NCI-H146 treated with DMSO at 0.1 percent for 48 hours (cell line): ENCODE data around the gene TDRD7.
"Not testable (repeated sequence)": the region's sequence is repeated elsewhere in the genome, so short reads cannot be mapped to it uniquely, and the experiment has no call there.

Source experiments
- DNase-seq: peaks from one replicate; lab custom pipeline; 2025; ENCODE audit not compliant: unreplicated experiment; lab: John Stamatoyannopoulos, UW

The TDRD7 gene

DNA sequence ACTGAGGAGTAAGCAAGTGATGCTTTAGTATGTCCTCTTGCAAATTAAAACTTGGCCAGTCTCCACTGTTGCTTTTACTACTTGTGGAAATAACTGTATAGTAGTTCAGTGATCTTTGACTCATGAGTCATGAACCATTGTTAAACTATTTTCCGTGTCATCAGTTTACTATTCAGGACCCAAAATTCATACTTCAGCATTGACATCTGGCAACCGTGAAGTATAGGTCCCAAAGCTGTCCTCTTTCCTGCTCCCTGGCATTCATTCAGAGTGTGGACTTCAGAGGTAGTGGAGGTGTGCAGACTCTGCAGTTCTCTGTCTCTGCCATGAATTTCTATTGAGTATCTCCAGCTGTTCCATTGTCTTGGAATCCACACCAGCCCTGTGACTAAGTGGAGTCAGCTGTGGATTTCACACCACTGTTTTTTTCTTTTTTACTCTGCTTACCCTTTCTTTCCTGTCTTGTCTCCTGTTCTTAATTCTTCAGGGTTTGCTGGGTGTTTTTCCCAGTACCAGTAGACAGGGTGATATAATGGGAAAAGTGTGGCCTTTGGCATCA lies 7.5 kb downstream of the TDRD7 start:
- DNase-seq, result no peak

GRCh38 chr9:97425336-97425972 lies 13.6 kb downstream of the TDRD7 start:
- DNase-seq, result no peak

DNA sequence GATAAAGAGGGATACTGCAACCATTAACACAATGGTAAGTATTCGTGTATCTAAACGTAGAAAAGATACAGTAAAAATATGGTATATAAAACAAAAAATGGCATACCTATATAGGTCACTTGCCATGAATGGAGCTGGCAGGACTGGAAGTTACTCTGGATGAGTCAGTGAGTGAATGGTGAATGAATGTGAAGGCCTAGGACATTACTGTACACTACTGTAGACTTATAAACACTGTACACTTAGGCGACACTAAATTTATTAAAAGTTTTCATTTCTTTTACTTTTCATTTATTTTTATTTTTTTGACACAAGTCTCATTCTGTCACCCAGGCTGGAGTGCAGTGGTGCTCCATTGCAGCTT lies 14.1 kb downstream of the TDRD7 start:
- no peak for DNase-seq

GRCh38 chr9:97427885-97428284 lies 16.0 kb downstream of the TDRD7 start:
- DNase-seq, result no peak

DNA sequence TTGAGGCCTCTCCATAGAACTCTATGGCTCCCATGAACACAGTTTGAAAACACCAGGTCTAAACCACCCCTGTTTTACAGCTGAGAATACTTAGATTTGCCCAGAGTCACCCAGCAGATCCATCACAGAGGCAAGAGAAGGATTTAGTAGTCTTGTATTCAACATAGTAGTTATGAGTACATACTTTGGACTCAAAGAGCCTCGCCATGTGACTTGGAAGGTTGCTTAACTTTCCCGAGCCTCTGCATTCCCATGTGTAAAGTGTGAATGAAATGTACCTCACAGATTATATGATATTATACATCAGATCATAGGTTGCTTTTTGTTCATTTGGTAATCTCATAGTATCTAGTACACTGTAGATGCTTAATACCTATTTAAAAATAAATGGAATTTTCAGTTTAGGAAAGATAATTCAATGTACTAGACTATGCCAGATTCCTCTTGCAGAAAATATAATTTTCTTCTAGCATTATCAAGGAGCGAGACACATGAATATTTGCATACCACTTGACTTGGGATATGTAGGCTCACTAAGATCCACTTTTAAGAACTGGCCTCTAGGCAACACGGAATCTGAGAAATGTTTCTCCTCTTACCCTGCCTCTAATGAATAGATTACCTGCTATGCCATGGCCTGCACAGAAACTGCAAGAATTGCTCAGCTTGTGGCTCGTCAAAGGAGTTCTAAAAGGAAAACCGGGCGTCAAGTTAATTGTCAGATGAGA lies 18.6 kb downstream of the TDRD7 start:
- no peak for DNase-seq

DNA sequence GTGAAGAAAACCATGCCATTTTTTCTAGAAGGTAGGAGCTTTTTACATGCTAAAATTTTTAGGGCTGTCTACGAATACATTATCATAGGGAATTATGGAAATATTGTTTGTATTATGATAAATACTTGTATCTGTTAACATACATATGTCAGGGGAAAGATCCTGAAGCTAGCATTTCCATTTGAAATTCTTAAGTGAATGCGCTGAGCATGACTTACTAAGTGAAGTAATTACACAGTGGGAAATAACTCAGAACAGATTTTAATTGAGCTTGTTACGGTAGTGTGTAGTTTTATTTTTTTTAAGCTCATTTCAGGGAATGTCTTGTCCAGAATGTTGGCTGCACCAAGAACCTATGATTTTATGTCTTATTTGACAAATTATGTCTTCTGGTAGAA lies 19.1 kb downstream of the TDRD7 start:
- no peak for DNase-seq

GRCh38 chr9:97431549-97432143 lies 19.8 kb downstream of the TDRD7 start:
- no peak for DNase-seq

DNA sequence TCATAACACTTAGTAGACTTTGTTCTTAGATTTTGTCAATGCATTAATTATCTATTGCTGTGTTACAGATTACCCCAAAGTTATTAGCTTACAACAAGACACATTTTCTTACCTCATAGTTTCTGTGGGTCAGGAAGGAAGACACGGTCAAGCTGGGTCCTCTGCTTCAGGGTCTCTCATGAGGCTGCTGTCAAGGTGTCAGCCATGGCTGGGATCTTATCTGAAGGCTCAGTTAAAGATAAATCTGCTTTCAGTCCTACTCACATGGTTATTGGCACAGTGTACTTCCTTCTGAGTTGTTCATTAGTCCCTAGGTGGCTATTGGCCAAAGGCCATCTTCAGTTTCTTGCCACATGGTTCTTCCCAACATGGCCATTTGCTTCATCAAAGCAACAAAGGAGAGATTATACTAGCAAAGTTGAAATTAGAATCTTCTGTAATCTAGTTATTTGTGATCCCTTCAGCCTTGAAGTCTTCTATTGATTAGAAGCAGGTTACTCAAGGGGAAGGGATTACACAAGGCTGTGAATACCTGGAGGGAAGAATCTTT lies 25.2 kb downstream of the TDRD7 start:
- DNase-seq, result no peak

- no peak for DNase-seq
These were observed 26.4 kb downstream of the TDRD7 start for GRCh38 chr9:97438257-97438656.

- no peak for DNase-seq
These were observed 26.8 kb downstream of the TDRD7 start for GRCh38 chr9:97438666-97439065.

DNA sequence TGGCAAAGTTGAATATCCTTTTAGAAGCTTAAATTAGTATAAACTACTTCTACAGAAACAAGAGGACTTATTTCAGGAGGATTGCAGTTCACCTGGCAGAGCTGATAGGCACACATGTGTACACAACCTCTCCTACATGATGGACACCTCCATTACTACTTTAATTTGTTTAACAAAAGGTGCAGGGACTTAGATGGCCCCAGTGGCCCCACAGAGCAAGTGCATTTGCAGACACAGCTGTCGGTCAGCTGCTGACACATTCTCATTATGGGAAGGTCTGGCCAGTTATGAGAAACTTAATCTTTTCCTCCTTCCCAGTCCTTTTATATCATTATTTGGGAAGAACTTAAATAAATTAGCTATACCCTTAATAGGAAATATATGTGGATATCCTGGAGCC lies 28.3 kb downstream of the TDRD7 start:
- DNase-seq, result peak; percentile 78

GRCh38 chr9:97441729-97442128 lies 29.8 kb downstream of the TDRD7 start:
- no peak for DNase-seq

DNA sequence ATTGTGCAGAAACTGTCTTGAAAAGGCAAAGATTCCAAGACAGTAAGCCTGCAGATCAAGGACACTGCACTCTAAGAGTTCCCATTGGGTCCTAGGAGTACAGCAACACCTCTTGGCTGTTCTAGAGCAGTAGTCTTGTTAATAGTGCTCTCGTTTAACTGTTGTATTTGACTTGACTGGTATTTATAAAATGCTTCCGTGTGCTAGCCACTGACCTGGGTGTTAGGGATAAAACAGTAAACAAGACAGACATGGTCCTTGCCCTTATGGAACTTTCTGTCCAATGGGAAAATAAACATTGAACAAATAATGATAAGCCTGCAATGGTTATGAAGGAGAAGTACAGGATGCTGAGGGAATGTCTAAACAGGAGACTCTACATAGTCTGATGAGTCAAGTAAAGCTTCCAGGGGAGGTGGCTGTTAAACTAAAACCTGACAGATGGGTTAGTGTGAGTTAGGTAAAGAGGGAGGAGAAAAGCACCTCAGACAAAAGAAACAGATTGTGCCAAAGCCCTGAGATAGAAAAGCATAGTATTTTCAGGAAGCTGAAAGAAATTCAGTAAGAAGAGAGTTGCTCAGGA lies 33.3 kb downstream of the TDRD7 start:
- DNase-seq, result no peak

GRCh38 chr9:97447001-97447400 lies 35.1 kb downstream of the TDRD7 start:
- no peak for DNase-seq

DNA sequence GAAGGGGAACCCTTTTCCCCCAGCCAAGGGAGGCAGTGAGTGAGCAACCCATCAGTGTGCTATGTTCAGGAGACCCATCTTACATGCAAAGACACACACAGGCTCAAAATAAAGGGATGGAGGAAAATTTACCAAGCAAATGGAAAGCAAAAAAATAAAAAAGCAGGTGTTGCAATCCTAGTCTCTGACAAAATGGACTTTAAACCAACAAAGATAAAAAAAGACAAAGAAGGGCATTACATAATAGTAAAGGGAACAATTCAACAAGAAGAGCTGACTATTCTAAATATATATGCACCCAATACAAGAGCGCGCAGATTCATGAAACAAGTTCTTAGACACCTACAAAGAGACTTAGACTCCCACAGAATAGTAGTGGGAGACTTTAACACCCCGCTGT lies 41.7 kb downstream of the TDRD7 start:
- DNase-seq, result not testable (repeated sequence)

DNA sequence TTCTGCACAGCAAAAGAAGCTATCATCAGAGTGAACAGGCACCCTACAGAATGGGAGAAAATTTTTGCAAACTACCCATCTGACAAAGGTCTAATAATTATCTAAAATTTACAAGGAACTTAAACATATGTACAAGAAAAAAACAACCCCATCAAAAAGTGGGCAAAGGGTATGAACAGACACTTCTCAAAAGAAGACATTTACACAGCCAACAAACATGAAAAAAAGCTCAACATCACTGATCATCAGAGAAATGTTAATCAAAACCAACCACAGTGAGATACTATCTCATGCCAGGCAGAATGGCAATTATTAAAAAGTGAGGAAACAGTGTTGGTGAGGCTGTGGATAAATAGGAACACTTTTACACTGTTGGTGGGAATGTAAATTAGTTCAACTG lies 44.9 kb downstream of the TDRD7 start:
- not testable (repeated sequence) for DNase-seq

DNA sequence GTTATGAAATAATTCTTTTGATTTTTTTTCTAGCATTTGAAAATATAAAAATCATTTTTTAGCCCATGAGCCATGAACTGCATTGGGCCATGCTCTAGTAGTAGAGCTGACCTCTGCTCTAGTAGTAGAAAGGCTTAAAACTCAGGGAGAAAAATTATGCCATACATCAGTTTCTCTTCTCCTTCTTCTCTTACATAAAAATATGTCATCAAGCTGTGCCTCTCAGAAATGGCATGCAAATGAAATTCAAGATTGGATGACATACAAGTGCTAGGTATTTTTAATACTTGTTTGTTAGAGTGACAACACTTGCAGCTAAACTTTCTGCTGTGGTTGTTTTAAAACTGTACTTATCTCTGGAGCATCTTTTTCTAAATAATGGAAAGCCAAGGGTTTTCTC lies 47.4 kb downstream of the TDRD7 start:
- DNase-seq, result no peak

GRCh38 chr9:97462159-97462558 lies 50.3 kb downstream of the TDRD7 start:
- no peak for DNase-seq

- no peak for DNase-seq
These were observed 51.0 kb downstream of the TDRD7 start for GRCh38 chr9:97462914-97463313.

DNA sequence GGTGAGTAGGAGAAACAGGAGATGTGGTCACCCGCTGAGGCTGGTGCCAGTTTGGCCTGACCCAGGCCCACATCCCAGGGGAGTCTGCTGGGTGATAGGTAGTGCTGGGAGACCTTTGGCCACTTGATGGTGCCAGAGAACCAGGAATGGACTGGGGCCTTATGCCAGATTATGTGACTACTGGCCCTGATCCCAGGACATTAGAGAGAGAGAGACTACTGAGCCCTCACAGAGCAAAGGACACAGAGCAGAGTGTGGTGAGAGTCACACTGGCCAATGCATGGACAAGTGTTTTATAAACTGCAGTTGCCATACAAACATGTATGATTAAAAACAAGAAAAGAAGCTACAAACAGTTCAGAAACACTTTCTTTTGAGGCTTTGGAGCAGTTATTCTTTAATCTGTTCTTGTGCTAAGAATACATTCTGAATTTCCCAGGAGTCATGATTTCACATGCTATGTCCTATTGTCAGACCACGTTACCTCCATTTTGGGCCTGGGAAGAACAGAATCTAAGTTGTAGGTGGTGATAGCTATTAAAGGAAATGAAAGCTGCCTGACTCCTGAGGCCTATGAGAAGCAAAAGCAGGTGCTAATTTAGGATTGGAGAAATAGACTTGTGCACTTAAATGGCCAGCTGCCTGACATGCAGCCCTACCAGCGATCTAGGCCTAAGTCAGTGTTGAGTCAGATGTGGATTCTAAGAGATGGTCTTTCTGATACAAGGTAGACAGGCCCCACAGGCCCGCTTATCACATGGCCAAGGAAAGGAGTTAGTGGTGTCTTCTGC lies 57.0 kb downstream of the TDRD7 start:
- DNase-seq, result peak; percentile 7

- DNase-seq, result no peak
These were observed 58.2 kb downstream of the TDRD7 start for GRCh38 chr9:97470076-97470475.
